ENCODE measurements around the gene SWT1.

- TF ChIP-seq GATA3 (IDR thresholded peaks at IDR 0.05; ENCODE audit: low read depth, low read length) = no peak
- no peak for TF ChIP-seq GATA2 (IDR thresholded peaks at IDR 0.05; ENCODE audit: low read depth, low read length)
Measured at GRCh38 chr1:185157599-185158412, 839 bp downstream of the SWT1 start.
